ENCODE data around the gene PEAR1.

Gene PEAR1

DNA sequence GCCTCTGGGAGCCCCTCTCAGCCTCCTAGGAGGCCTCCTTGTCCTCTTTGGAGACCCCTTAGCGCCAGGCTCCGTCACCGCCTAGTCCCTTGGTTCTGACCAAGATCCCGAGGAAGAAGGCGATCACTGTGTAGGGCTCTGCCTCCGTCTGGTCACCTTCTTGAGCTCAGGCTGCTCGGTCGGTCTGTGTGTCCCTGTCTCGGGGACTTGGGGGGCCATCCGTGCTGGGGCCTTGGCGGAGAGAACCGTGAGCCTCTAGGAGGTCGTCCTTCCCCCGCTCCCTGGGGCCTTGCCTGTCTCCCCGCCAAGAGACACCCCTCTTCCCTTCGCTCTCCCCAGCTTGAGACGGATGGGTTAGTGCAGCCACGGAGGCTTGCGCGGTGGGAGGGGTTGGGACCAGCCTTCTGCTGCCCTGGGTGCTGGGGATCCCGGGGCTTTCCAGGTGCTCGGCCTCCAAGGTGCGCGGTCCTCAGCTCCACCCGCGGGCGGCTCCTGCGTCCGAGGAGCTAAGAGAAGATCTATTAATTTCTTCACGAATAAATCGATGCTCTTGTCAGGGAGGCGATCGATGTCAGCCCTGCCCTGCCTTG, 33.9 kb upstream of the PEAR1 start:
- no peak for DNase-seq (ENCODE audit: low spot score)

DNA sequence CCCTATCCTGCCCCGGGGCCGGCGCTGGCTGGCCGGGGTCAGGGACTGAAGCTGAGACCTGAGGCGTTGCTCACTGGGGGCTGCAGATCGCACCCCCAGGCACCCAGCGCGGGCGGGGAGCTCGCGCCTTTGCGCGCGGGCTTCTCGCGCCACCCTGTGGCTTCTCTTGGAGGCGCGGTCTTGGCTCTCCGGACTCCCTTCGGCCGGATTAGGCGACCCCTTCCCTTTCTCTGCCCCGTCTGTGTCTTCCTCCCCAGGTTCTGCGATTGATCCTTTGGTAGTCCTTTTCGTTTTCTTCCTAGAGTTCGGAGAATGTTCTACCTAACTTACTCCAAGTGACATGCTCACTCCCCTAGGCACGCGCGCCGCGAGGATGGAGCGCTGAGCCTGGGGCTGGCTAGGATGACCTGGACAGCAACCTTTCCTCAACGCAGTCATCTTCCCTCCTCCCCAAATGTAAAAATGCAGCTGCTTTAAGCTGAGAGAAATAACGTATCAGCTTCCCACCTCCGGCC, 33.3 kb upstream of the PEAR1 start:
- DNase-seq (ENCODE audit: low spot score), result peak; percentile 47

DNA sequence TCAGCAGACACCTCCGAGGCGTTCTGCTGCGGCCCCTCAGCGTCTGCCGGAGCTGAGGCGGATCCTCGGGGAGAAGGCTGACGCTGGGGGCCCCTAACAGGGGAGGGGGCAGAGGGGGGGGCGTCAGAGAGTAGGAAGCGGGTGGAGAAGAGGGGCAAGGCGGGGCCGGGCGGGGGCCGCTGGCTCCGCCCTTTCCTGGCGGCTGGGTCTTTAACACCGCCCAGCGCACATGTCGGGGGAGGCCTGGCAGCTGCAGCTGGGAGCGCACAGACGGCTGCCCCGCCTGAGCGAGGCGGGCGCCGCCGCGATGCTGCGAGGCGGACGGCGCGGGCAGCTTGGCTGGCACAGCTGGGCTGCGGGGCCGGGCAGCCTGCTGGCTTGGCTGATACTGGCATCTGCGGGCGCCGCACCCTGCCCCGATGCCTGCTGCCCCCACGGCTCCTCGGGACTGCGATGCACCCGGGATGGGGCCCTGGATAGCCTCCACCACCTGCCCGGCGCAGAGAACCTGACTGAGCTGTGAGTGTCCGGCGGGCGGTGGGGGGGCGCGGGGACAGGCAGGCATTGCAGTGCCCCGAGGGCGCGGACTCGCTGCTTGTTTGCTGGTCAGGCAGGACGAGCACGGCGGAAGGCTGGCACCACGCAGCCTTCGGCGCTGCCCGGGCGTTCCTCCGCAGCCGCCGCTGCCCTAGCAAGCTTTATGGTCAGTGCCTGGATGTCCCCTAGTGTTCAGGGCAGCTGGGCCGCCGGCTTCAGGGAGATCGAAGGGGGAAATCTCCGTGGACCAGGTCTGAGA, 32.7 kb upstream of the PEAR1 start, which contains the start of gene NTRK1:
Gene NTRK1, plus strand, starts transcription at position 238 of the 796 bp plus-strand sequence. Its CDS starts 70 bp downstream, at position 308.
- peak; percentile 45 for DNase-seq (ENCODE audit: low spot score)

DNA sequence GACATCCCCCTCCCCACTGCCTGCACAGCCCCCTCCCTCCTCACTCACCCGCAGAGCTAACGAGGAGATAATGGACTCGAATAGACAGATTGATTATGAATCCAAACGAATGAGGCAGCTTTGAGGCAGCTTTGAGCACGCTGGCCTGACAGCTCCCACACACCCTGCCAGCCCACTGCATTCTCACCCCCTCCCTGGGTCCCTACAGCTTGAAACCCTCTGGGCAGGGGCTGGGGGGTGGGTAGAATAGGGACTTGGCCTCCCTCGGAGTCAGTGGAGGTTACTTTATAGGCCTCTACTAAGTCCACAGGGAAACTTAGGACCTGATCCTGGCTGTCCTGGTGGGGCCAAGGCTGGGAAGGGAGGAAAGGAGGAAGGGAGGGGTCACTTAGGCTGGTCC, 30.9 kb upstream of the PEAR1 start:
- DNase-seq (ENCODE audit: low spot score), result no peak

DNA sequence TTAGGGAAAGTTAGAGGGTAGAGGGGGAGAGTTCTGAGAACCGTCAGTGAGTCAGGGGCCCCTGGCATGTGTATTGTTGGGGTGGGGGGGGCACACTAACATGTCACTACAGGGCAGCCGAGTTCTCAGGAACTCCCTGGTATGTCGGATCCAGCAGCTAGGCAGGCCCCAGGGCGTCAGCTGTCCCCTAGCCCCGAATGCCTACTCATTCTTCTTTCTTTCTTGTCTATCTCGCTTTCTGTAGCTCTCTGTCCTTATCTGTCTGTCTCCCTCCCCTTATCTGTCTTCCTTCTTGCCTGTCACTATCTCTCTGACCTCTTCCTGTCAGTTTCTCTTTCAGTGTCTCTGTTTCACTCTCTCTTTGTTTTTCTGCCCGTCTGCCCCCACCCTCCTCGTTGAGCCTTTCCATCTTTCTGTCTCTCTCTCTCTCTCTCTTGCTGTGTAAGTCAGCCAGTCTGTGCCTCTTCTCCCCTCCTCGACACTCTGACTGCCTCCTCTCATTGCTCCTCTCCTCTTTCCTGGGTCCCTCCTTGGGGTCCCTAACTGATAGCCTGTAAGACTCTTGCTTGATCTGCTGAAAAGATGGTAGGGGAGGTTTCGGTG, 30.4 kb upstream of the PEAR1 start:
- DNase-seq (ENCODE audit: low spot score), result no peak

GRCh38 chr1:156863631-156864030, 29.9 kb upstream of the PEAR1 start:
- DNase-seq (ENCODE audit: low spot score), result no peak

DNA sequence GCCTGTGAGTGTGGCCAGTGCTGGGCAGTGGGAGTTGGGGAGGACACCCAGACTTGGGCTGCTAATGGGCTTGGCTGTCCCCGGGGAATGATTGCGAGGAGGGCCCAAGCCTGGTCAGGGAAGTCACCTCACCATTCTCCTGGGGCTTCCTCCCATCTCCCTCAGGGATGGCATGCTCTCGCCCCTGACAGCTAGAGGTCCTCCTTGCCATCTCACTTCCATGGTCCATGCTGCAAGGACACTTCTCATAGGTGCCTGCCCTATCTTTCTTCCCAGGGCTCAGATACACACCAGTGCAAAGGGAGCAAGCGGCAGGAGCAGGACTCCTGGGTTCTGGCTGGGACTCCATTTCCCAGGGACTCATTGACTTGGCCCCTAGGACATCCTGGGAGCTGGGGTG, 28.7 kb upstream of the PEAR1 start:
- no peak for DNase-seq (ENCODE audit: low spot score)

DNA sequence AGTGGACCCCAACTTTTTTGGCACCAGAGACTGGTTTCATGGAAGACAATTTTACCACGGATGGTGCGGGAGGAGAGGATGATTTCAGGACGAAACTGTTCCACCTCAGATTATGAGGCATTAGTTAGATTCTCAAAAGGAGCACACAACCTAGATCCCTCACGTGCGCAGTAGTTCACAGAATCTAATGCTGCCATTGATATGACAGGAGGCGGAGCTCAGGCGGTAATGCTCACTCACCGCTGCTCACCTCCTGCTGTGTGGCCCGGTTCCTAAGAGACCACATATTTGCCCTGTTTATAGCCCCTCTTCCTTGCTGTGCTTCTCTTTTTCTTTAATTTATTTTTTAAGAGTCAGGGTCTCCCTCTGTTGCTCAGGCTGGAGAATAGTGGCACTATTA, 28.3 kb upstream of the PEAR1 start:
- DNase-seq (ENCODE audit: low spot score), result no peak

DNA sequence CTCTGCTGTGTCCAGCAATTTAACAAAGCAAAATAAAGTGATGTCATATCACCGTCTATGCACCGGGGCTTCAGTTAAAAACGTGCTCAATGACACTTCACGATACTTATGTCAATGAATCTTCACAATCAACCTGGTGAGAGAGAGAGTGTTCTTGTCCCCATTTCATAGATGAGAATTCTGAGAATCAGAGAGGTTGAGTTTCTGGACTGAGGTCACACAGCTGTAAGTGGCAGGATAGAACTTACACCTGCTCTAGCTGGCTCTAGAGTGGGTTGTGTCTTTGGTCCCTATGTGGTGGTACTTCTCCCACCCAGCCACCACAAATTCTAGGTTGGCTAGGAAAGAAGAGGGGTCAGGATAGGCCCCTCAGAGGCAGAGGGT, 27.7 kb upstream of the PEAR1 start:
- no peak for DNase-seq (ENCODE audit: low spot score)

- DNase-seq (ENCODE audit: low spot score), result no peak
Observed at GRCh38 chr1:156866249-156866909, 27.1 kb upstream of the PEAR1 start.

- no peak for DNase-seq (ENCODE audit: low spot score)
Observed at GRCh38 chr1:156868341-156868740, 25.2 kb upstream of the PEAR1 start.

GRCh38 chr1:156869455-156869854, 24.1 kb upstream of the PEAR1 start:
- DNase-seq (ENCODE audit: low spot score), result no peak

GRCh38 chr1:156873659-156874058, 19.9 kb upstream of the PEAR1 start:
- no peak for DNase-seq (ENCODE audit: low spot score)

DNA sequence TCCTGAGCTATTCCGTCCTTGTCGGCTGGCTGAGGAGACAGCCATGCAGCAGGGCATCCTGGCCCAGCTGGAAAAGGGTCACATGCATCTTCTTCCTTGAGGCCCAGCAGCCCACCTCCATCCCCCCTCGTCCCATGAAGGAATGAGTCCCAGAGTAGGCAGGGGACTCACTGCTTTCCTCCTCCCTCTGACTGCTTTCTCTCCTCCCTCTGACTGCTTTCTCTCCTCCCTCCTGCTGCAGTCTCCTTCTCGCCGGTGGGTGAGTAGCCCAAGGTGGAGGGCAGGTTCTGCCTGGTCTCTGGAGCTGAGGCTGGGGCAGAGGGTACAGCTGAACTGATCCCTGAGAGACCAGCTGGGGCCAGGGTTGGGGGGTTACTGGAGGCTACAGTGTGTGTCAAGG, 19.4 kb upstream of the PEAR1 start:
- no peak for DNase-seq (ENCODE audit: low spot score)

DNA sequence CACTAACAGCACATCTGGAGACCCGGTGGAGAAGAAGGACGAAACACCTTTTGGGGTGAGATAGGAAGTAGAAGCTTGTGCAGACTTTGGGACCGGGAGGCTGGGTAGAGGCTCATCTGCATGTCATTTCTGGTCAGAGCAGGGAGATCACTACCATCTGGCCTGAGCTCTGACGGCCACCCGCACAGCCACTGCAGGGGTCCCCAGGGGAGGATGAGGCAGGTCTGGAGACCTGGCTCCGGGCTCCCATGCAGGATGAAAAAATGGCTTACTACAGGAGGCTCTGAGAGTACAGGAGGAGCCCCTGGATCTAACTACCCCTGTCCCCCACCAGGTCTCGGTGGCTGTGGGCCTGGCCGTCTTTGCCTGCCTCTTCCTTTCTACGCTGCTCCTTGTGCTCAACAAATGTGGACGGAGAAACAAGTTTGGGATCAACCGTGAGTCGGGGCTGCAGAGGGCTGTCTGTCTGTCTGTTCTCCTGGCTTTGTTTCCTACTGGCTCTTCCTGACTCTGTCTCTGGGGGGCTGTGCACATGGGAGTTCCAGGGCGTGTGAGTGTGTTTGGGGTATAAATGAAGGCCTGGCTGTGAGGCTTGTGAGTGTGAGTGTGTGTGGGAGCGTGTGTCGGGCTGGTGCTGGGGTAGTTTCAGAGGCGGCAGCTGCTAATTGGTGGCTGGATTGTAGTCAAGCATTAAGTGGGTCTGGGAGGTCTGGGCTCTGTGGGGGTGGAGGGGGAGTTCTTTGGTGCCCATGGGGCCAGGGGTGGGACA, 18.8 kb upstream of the PEAR1 start:
- DNase-seq (ENCODE audit: low spot score), result no peak

- no peak for DNase-seq (ENCODE audit: low spot score)
Observed at GRCh38 chr1:156875341-156875615, 18.2 kb upstream of the PEAR1 start.

- no peak for DNase-seq (ENCODE audit: low spot score)
Observed at GRCh38 chr1:156876281-156876680, 17.2 kb upstream of the PEAR1 start.

GRCh38 chr1:156877433-156878170, 15.9 kb upstream of the PEAR1 start:
- DNase-seq (ENCODE audit: low spot score), result no peak

GRCh38 chr1:156879876-156880275, 13.6 kb upstream of the PEAR1 start:
- no peak for DNase-seq (ENCODE audit: low spot score)

DNA sequence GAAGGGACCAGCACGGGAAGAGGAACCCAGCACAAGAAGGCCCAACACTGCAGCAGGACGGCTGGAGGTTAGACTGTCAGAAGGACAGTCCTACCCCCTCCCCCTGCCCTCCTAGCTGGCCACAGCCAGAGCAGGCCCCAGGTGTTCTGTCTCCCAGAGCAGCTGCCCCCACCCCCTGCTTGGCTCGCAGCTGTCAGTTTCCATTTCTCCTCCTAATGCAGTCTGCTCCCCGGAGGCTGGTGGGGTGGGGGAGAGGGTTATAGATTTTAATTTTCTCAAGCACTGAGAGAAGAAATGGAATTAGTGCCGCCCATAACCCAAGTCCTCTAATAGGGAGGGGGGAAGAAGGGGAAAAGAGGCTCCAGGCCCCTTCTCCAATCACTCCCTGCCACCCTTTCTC, 13.0 kb upstream of the PEAR1 start:
- no peak for DNase-seq (ENCODE audit: low spot score)

DNA sequence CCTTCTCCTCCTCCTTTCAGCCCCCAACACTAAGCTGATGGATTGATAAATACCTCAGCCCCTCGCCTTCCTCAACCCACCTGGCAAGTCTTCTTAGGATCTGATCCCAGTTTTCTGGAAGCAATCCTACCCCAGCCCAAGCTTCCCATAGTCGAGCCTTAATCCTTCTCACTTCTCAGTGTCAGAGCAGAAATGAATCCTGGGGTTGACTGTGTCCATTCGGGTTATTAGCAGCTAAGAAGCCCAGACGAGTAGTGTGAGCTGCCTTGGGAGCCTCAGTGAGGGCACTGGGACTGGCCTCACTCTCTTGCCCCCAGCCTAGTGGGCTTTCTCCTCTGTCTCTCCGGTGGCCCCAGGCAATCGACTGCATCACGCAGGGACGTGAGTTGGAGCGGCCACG, 12.4 kb upstream of the PEAR1 start:
- no peak for DNase-seq (ENCODE audit: low spot score)
